CD4-positive, alpha-beta T cell treated with Interleukin-10 for 1 hour (primary cell): ENCODE data around the gene SYNGR3.

Source experiments
- DNase-seq: peaks from one replicate; pipeline ENCODE4 v3.0.0-alpha.2; 2020

Gene SYNGR3

DNA sequence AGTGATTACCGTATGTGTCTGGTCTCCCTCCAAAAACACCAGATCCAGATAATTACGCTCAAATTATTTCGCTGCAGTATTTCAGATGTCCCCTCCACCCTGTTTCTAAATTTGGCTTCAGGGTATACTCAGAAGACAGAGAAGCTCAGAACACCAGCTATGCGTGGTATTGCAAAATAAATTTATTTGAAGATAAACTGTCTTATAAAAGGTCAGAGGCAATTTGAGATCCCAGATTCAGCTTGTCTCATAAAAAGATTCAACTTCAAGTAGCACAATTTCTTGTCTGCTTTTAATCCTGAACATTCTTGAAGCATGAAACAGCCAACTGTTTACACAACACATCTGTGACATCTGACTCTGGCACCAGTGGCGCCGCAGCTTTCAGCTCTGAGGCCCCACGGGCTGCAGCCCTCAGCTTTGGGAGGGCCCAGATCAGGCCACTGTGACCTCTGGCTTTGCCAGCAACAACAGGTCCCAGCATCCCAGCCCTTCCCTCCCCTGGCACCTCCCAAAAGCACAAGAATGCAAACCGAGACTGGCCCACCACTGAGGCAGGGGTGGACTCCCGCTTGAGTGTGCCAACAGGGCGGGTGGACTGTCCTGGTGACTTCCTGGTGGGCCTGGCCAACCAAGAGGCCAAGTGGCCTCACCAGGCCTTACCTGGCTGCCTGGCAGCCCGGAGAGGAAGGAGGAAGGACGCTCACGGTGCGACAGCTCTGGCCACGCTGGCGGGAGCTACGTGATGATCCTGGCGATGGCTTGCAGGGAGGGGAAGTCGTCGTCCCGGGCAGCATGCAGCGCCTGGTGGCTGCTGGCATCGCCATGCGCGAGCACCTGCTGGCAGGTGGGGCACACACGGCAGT lies 8.0 kb downstream of the SYNGR3 start:
- DNase-seq: no peak

DNA sequence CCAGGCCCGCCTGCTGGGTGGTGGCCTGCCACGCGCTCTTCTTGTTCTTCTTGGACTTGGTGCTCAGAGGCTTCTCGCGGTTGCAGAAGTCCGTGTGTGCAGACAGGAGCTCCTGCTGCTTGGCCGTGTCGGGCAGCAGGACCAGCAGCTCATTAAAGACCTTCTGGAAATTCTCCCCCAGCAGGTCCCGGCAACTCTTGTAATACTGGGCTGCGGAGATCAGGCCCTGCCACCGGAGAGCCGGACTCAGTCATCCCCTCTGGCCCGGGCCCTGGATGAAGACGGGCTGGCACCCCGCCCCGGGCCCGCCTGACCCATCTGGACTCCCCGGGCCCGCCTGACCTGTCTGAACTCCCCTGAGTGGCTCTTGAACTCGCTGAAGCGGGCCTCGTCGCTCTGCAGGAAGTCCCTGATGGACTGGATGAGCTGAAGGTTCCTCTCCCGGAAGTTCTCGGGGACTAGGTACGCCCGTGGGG lies 8.6 kb downstream of the SYNGR3 start:
- DNase-seq: no peak

DNA sequence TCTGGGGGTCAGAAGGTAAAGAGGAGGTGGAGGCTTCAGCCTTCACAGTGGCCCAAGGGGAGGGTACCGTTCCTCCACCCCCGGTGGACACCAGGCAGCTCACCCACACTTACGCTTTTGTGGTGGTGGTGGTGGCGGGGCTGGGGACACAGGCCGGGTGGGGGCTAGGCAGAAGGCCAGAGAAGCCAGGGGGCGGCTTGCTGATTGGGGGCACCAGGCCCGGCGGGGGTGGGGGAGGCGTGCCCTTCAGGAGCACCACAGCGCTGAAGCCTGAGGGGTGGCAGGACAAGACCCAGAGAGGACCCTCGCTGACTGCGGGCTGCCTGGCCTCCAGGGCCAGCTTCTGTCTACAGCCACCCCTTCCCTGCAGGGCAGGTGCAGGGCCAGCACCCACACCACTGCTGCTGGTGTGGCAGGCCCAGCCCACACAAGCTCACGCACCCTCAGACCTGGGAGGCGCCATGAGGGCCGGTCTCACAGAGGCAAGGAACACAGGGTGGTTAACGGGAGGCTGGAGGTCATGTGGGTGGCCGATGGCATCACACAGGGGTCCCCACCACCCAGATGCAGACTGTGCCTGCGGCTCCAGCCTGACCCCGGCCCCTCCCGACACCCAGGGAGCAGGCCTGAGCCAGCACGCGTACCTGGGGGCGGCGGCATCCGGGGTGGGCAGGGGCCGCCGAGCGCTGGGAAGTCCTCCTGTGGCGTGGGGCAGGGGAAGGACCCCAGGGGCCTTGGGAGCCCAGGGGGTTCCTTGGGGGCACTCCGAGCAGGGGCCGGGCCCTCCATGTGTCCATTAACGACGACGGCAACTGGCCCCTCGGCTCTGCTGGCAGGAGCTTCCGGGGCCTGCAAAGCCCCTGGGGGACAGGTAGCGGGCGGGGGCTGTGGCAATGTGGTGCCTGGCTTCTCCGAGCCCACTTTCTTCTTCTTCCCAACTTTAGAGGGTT lies 9.4 kb downstream of the SYNGR3 start:
- DNase-seq: no peak

DNA sequence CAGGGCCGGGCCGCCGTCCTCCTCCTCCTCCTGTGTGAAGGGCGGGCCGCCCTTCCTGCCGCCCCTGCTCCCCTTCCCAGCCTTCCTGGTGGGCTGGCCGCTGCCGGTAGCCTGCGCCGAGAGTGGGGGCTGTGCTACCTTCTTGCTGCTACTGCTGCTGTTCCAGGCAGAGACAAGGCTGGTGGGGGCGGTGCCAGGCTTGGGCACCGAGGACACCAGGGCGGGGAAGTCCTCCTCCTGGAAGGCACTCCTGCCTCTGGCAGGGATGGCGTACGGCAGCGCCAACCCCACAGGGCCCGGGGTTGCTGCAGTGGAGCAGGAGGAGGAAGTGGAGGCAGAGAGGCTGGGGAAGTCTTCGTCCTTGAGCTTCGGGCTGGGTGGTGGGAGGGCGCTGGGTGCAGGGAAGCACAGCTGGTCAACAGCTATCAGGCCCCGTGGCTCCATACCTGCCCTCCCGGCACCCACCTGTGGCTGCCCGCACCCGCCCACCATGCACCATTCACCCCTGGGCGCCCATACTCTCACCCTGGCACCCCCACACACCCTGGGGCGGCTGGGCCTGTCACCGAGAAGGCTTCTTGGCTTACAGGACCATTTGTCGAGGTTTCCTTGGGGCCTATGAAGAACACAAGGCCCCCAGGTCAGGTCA lies 10.2 kb downstream of the SYNGR3 start:
- DNase-seq: no peak

DNA sequence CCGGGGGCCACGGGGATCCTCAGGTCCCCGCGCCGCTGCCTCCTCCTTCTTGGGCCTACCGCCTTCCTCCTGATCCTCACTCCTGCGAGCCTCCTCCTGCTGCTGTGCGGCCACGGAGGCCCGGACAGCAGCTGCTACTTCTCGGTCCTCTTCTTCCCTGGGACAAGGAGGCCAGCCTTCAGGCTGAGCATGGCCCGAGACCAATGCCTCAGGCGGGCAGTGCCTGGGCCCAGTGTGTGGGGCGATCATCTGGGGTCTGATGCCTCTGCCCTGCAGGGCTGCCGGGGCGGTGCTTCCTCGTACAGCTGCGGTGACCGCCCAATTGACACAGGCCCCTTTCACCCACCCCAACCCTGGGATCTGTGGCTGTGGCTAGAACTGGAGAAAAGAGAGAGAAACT lies 11.3 kb downstream of the SYNGR3 start:
- no peak for DNase-seq

DNA sequence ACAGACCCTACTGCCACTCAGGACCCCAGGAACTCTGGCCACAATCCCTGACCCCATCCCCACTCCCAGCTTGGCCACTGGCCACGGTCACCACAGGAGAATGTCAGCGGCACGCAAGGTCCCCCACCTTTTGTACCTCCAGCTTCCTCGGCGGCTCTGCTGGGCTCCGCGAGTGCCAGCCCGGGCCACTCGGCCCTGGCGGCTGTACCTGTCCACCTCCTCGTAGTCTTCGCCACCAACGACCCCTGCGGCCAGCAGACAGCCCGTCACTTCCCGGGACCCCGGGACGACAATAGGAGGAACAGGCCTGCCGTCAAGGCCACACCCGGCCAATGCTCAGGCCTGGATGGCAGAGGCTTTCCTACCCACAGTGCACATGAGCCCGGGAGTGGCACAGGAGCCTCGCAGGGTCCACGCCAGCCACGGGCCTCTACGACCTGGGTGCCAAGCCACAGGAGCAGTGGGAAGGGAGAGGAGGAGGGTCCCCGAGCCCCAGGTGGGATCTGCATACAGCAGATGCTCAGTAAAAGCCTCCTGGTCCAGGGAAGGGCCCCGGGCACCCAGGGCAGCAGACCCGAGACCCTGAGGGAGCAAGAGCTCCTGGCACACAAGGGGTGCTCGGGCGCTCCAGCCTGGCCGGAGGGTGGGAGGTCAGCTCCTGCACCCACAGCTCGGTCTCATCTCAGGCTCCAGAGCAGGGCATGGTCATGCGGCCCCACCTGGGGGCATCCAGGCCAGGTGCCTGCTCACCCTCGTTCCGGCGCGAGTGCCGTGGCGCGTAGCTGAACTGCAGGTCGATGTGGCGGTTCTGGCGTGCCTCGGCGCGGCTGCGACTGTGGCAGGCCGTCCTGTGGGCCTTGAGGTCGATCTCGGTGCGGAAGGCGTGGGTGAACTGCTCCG lies 11.9 kb downstream of the SYNGR3 start:
- DNase-seq: no peak

DNA sequence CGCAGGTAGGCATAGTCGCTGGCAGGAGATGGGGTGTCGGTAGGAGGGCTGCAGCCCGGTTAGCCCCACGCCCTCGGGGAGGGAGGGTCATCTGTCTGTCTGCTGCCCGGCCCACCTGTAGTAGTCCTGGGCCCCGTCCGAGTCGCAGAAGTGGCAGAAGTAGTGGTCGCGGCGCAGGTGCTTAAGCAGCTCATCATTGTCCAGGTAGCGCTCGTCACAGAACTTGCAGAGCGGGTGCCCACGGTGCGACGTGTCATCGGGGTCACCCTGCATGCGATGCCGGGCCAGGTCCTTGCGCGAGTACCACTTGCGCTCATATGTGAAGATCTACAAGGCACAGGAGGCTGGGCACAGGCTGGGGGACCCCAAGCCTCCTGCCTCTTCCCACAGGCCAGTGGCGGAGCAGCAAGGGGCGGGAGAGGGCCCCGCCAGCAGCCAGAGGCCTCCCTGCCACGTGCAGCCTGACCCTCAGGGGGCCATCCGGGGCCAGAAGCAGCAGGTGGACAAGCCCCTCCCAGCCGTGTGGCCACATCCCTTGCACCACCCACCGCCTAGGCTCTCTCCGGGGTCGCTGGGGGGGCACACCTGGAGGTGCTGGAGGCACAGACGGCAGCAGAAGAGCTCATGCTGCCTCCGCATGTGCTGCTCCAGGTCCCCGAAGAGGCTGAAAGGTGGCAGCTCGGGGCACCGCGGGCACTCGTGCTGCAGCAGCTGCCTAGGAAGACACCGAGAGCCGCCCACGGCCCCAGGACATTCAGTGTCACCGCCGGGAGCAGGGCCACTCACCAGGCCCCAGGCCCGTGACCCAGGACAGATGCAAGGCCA lies 12.8 kb downstream of the SYNGR3 start:
- no peak for DNase-seq

DNA sequence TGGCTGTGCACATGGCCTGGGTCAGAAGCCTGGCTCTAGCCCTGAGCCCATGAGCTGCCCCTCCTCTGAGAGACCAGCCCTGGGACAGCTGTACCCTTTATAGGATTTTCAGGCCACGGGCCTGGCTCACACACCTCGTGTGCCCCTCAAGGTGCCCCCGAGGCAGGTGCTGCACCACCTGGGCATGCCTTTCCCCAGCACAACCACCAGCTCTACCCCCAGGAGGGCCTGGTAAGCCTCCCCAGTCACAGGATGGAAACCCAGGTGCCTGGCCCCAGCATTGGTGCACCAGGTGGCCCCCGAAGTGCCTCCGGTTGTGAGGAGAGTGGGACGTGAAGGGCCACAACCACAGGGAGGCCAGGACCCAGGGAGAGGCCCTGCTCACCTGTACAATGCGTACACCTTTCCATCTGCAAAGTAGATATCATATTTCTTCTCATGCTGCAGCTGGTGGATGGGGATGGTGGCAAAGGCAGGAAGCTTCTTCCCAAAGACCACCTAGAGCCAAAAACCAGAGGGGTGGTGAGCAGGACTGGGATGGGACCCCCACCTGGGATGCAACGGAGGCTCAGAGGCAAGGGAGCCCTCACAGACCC lies 13.6 kb downstream of the SYNGR3 start:
- DNase-seq: no peak

DNA sequence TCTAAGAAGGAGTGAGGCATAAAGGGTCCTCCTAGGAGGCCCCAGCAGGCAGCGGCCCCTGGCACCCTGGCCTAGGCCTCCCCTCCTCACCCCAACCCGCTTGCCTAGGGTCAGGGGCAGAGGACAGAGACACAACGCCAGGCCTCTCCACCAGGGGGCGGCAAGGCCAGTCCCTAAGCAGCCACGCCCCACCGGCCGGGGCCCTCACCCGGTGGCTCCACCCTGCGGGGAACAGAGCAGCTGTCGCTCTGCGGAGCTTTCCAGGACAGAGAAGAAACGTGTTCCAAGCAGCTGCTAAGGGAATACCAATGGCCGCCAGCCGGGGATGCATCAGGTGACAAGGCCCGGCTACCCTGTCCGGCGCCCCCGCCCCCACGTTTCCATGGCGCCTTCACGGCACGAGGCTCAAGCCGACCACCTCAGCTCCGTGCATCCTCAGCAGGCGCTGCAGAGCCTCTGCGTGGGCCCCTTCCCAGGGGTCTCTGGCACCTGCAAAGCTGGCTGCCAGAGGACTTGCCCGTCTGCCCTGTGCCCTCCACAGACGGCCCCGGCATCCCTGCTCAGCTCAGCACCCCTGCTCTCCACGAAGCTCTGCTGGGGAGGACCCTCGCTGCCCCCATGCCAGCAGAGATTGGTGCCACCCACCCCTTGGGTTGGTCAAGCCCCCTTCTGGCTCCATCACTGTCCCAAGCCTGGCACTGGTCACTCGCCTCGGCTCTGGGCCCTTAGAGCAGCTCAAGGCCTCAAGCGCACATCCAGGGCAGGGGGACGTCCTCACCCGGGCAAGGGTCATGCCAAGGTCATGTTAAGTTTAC lies 14.3 kb downstream of the SYNGR3 start:
- peak; percentile 88 for DNase-seq

DNA sequence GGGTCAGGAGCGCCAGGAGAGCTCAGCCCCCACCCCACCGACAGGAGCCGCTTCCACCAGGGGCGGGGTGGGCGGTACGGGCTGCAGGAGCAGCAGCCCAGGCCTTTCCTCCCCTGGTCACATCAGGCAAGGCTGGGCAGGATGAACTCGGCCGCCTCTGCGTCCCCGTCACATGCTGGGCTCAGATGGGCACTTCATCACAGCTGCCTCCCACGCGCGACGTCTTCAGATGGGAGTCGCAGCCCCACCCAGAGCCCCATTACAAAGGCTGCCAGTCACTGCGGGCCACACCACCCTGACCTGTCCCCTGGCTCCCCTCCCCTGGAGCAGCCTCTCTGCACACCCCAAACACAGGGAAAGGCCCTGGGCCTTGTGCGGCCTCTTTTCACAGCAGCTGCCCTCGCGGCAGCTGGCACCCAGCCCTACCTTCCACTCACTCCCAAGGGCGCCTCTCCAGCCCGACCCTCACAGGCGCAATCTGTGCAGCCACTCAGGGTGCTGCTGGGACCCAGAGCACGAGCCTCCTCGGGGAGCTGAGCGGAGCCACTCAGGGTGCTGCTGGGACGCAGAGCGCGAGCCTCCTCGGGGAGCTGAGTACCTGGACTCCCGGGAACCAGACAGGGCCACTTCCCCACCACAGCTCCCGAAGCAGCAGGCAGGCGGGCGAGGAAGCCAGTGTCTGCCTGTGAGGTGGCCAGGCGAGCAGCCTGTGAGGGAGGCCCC lies 15.2 kb downstream of the SYNGR3 start:
- no peak for DNase-seq

DNA sequence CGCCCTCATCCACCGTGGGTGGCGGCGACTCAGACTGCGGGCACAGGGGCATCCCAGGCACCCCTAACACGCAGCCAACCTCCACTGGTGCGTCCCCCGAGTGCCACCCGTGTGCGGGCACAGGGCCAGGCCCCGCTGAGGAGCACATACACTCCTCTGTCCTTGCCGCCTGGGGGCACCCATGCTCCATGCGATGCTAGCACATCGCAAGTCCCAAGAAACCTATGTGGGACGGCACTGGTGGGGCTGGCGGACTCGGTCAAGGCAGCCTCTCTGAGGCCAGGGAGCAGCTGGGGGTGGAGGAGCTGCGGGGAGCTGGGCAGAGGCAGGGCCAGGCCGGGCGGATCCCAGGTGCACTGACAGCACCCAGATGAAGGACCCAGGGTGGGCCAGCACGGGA lies 15.9 kb downstream of the SYNGR3 start:
- DNase-seq: no peak

DNA sequence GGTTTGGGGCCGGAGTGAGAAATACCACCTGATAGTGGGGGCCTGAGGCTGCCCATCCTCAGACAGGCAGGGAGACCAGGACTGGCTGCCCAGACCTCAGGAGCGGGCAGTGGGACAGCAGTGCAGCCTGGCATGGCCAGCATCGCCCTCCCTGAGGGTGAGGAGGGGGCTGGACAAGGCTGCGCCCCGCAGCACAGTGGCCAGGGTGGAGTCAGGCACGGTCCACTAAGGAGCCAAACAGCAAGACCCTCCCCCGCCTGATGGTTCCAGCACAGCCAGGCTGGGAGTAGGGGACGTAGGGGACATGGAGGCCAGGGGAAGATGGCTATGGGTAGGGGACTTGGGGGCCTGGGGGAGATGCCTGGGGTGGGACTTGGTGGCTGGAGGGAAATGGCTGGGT lies 16.5 kb downstream of the SYNGR3 start:
- DNase-seq: no peak

DNA sequence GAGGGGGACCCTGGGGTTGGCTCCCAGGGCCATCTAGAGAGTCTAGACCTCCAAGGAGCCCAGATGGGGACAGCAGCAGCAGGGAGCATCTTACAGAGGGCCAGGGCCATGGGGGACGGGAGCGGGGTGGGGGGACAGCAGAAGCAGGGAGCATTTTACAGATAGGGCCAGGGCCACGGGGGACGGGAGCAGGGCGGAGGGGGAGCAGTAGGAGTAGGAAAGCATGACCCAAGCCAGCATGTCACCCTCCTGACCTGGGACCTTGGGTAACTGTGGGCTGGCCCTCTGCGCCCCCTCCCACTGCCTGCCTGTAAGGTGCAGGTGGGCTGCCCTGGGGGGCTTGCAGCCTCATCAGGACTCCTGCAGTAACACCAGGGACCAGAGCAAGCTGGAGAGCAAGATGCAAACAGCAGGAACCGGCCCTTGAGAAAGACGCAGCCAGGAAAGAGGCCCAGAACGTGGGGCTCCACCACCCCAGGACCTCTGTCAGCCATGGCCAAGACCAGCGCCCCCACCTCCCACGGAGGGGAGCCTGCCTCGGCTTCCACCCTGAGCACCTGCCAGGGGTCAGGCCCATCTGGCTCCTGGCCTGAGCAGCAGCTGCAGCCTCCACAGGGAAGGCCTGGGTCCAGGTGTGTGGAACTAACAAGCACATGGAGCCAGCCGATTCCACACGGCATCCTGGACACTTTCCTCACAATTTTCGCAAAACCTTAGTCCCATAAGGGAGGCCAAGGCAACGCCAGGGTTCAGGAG lies 17.5 kb downstream of the SYNGR3 start:
- no peak for DNase-seq

DNA sequence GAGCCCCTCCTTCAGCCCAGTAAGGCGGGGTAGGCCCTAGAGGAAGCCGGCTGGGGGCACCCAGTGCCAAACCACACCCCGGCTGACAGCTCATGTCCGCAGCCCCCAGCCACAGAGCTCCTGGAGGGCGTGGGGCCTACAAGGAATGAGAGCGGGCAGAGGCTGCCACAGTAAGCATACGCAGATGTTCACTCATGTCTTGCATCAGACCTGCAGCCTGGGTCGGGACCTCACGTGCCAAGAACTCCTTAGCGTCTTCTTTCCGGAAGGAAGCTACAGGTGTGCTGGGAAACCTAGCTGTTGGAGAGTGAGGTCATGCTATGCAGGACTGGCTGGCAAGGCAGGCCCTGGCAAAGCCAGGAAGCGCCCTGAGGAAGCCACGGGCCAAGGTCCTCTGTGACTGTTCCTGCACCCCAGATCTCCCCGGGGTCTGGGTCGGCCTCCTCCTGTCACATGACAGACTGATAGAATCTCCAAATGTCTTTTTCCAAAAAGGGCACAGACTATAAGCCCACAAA lies 18.3 kb downstream of the SYNGR3 start:
- DNase-seq: peak; percentile 33

DNA sequence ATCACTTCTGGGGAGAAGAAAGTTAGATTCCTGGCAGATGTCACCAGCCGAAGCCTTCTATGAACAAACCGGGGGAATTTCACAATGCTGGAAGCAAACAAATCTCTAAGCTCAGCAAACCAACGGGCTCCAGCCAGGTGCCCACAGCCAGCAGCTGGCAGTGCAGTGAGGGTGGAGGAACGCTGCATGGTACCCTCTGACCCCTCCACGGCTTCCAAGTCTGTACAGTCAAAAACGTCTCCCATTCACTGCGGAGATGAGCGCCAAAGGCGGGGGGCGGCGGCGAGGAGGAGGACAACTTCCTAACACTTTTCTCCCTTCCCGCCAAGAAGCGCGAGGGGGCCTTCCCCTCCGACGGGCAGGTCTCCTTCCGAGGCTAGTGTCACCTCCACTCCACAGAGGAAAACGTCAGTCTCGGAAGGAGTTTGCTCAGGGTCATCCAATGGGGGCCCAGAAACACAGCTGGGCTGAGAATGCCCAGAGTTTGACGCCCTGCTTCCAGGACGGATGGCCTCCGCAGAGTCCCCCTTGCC lies 18.9 kb downstream of the SYNGR3 start:
- no peak for DNase-seq

DNA sequence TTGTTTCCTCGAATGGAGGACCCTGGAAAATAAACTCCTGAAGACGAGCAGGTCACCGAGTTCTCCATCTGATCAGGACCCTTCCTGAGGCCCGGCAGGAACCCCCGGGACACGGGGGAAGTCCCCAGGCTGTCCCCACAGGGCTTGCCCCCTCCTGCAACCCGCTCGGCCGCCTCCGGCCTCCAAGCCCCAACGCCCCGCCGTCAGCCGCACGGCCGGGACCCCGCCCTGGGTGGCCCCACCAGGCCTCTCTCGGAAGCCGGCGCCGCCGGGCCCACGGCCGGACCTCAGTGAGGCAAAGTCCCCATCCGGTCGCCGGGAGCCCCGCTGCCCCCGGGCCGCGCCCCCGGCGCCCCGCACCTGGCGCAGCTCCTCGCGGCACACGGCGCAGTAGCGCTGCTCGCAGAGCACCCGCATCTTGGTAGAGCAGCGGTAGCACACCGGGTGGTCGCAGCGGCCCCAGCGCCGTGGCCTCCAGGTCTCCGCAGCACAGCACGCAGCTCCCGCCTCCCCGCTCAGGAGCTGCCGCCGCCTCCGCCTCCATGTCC lies 19.5 kb downstream of the SYNGR3 start:
- DNase-seq: no peak

DNA sequence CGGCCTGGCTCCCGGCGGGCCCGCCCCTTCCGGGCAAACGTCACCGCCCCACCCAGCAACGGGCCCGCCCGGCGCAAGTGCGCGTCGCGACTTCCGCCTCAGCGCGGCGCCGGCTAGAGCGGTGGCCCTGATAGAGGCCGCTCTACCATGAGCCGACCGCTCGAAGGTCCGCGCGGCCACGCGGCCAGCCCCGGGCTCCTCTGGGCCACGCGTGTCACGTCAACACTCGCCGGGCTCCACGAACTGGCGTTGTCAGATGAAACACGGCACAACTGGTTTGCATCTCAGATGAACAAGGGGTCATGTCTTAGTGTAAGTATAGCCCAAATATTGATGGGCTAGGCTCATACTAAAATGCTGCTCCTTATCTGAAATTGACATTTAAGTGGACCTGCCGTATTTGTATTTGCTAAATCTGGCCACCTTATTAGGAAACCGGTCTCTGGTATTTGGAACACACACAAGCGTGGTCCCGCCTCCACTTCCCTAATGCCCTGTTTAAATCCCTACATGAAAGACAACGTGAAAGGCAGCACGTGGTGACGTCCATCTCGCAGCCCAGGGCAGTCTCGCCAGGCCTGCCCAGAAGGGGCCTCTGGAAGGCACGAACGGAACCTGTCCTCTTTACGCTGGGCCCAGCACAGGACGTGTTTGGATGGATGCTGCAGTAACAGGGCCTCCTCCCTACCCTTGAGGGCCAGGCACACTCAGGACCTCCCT lies 20.2 kb downstream of the SYNGR3 start, which contains the start of gene ZNF598:
Gene ZNF598, minus strand, starts transcription at position 31 of the 720 bp plus-strand sequence.
- DNase-seq: peak; percentile 82
